Neuronal stem cell (in vitro differentiated cells): ENCODE results near the gene KLRC3.
"Not testable (repeated sequence)": the region's sequence is repeated elsewhere in the genome, so short reads cannot be mapped to it uniquely, and the experiment has no call there.

ENCODE experiments used
- DNase-seq: peaks from one replicate; pipeline ENCODE4 v3.0.0-alpha.2; 2013; ENCODE audit warnings: low spot score
- H2AFZ ChIP-seq: one replicate; pipeline ENCODE4 v1.6.1; 2013; ENCODE audit warnings: mild to moderate bottlenecking, low read length, inconsistent platforms
- H2AK5ac ChIP-seq: 2 replicates; pipeline ENCODE4 v1.6.1; 2013; ENCODE audit warnings: low read depth, mild to moderate bottlenecking, inconsistent platforms, low read length, moderate library complexity, mixed read lengths
- H2BK120ac ChIP-seq: 2 replicates; pipeline ENCODE4 v1.6.1; 2013; ENCODE audit warnings: low read depth, mild to moderate bottlenecking, inconsistent platforms, low read length, moderate library complexity, mixed read lengths
- H2BK12ac ChIP-seq: one replicate; pipeline ENCODE4 v1.6.1; 2013; ENCODE audit warnings: low read length, inconsistent platforms
- H2BK15ac ChIP-seq: 2 replicates; pipeline ENCODE4 v1.6.1; 2013; ENCODE audit warnings: mild to moderate bottlenecking, low read length, inconsistent platforms, mixed read lengths
- H2BK5ac ChIP-seq: one replicate; pipeline ENCODE4 v1.6.1; 2013; ENCODE audit warnings: inconsistent platforms, mild to moderate bottlenecking, low read length, moderate library complexity
- H3K14ac ChIP-seq: one replicate; pipeline ENCODE4 v1.6.1; 2013; ENCODE audit warnings: low read length, inconsistent platforms
- H3K18ac ChIP-seq: 2 replicates; pipeline ENCODE4 v1.6.1; 2013; ENCODE audit warnings: low read length, inconsistent platforms
- H3K23ac ChIP-seq: 2 replicates; pipeline ENCODE4 v1.6.1; 2013; ENCODE audit warnings: low read depth, mild to moderate bottlenecking, mixed read lengths, low read length, inconsistent platforms; ENCODE audit not compliant: poor library complexity
- H3K27ac ChIP-seq: replicated peaks from 3 replicates; pipeline ENCODE4 v1.5.1; 2013; ENCODE audit warnings: low read length, inconsistent platforms
- H3K27me3 ChIP-seq, 3 experiments: 2 replicates each; pipeline ENCODE4 v1.6.1; 2013; ENCODE audit warnings: low read length in 3 of 3, mild to moderate bottlenecking in 2 of 3, inconsistent platforms in 1 of 3, low read depth in 1 of 3, mixed read lengths in 1 of 3, moderate library complexity in 1 of 3; ENCODE audit not compliant: control insufficient read depth in 3 of 3, insufficient read depth in 3 of 3
- H3K36me3 ChIP-seq, 2 donors: replicated peaks in 1 of 2; 2 replicates each; pipeline ENCODE4 v1.6.1; 2013; ENCODE audit warnings: low read length in 2 of 2; ENCODE audit not compliant: control insufficient read depth in 2 of 2, insufficient read depth in 2 of 2
- H3K4ac ChIP-seq: 2 replicates; pipeline ENCODE4 v1.6.1; 2013; ENCODE audit warnings: inconsistent platforms, mild to moderate bottlenecking, low read length, moderate library complexity
- H3K4me1 ChIP-seq, 2 donors: 1 replicate in 1 of 2; 2 replicates in 1 of 2; pipeline ENCODE4 v1.6.1; 2013; ENCODE audit warnings: low read length in 2 of 2, low read depth in 1 of 2; ENCODE audit not compliant: control insufficient read depth in 2 of 2, insufficient read depth in 1 of 2
- H3K4me2 ChIP-seq: one replicate; pipeline ENCODE4 v1.6.1; 2013; ENCODE audit warnings: mild to moderate bottlenecking, low read length, inconsistent platforms; ENCODE audit not compliant: insufficient read depth, poor library complexity, severe bottlenecking
- H3K4me3 ChIP-seq, 2 donors: 2 replicates each; pipeline ENCODE4 v1.5.1; 2013; ENCODE audit warnings: low read length in 2 of 2, mild to moderate bottlenecking in 2 of 2, inconsistent platforms in 1 of 2, moderate library complexity in 1 of 2
- H3K79me1 ChIP-seq: one replicate; pipeline ENCODE4 v1.6.1; 2013; ENCODE audit warnings: low read depth, mild to moderate bottlenecking, inconsistent platforms, low read length, moderate library complexity
- H3K9ac ChIP-seq: one replicate; pipeline ENCODE4 v1.6.1; 2013; ENCODE audit warnings: mild to moderate bottlenecking, low read depth, low read length, inconsistent platforms; ENCODE audit not compliant: poor library complexity
- H3K9me3 ChIP-seq, 2 donors: replicated peaks in 1 of 2; 2 replicates each; pipeline versions ENCODE3 to v1.6.1; 2013; ENCODE audit warnings: low read length in 2 of 2, mild to moderate bottlenecking in 2 of 2, inconsistent platforms in 1 of 2, low read depth in 1 of 2, mixed read lengths in 1 of 2, moderate library complexity in 1 of 2; ENCODE audit not compliant: control insufficient read depth in 2 of 2, insufficient read depth in 1 of 2
- H4K8ac ChIP-seq: one replicate; pipeline ENCODE4 v1.6.1; 2013; ENCODE audit warnings: low read depth, mild to moderate bottlenecking, inconsistent platforms, low read length, moderate library complexity
- H4K91ac ChIP-seq: one replicate; pipeline ENCODE4 v1.6.1; 2013; ENCODE audit warnings: low read length, low read depth, mild to moderate bottlenecking, inconsistent platforms; ENCODE audit not compliant: poor library complexity
- WGBS, 2 donors: extraction: QIAGEN DNeasy Blood & Tissue Kit; methylation state at CpG; one replicate each; pipeline ENCODE4 v1.1.7; 2013; ENCODE audit warnings: missing lambda C conversion rate in 2 of 2, mixed read lengths in 1 of 2; ENCODE audit not compliant: insufficient read length in 2 of 2, insufficient replicate concordance in 1 of 2; ENCODE audit errors: extremely low coverage in 2 of 2; 5-methylcytosine and 5-hydroxymethylcytosine counted together

KLRC3 gene

DNA sequence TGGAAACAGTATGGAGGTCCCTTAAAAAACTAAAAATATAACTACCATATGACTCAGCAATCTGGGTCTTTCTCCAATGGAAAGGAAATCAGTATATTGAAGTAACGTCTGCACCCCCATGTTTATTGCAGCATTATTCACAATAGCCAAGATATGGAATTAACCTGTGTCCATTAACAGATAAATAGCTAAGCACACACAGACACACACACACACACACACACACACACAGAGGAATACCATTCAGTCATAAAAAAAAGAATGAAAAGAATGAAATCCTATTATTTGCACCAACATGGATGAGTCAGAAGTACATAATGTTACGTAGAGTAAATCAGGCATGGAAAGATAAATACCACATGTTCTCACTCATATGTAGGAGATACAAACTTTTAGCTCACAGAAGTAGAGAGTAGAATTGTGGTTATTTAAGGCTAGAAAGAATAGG is 35.2 kb downstream of the KLRC3 start:
- Histone ChIP-seq H4K91ac (no peak overlapping the region), H3K23ac (no peak overlapping the region), H3K18ac (no peak overlapping the region), H2BK120ac (no peak overlapping the region), H3K79me1 (no peaks in the 10 kb centered on the region), H3K9ac (no peak overlapping the region), H3K9me3 (no peaks in the 10 kb centered on the region), H2AFZ (no peak overlapping the region), H2BK5ac (no peak overlapping the region), H3K4me3 (no peak overlapping the region), H2BK12ac (no peak overlapping the region), H4K8ac (no peak overlapping the region), H3K36me3 (no peaks in the 10 kb centered on the region), H2BK15ac (no peak overlapping the region), H3K27ac (no peak overlapping the region), H3K4ac (no peak overlapping the region), H3K27me3 (no peaks in the 10 kb centered on the region), H3K14ac (no peak overlapping the region), H3K4me1 (no peaks in the 10 kb centered on the region), H3K4me2 (no peak overlapping the region), H2AK5ac (no peak overlapping the region)
- no peak for DNase-seq
- WGBS, 2 donors = no CpG with 5 or more reads among the region's 2 CpGs

DNA sequence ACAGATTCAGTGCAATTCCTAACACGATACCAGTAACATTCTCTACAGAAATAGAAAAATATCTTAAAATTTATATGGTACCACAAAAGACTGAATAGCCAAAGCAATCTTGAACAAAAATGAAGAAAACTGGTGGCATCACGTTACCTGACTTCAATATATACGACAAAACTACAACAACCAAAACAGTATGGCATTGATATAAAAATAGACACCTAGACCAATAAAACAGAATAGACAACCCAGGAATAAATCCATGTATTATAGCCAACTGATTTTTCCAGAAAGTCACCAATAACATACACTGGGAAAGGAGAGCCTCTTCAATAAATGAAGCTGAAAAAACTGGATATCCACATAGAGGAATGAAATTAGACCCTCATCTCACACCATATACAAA is 36.2 kb downstream of the KLRC3 start:
- DNase-seq = no peak
- WGBS, 2 donors = no CpG with 5 or more reads among the region's 3 CpGs
- H2AFZ ChIP-seq = no peak overlapping the region
- H3K14ac ChIP-seq = no peak overlapping the region
- H2BK5ac ChIP-seq = no peak overlapping the region
- no peak overlapping the region for H3K23ac ChIP-seq
- no peaks in the 10 kb centered on the region for H3K79me1 ChIP-seq
- H3K27me3 ChIP-seq = no peaks in the 10 kb centered on the region
- no peaks in the 10 kb centered on the region for H3K36me3 ChIP-seq
- H3K4ac ChIP-seq = no peak overlapping the region
- no peaks in the 10 kb centered on the region for H3K4me1 ChIP-seq
- no peak overlapping the region for H3K18ac ChIP-seq
- H2BK15ac ChIP-seq = no peak overlapping the region
- no peaks in the 10 kb centered on the region for H3K9me3 ChIP-seq
- H3K4me3 ChIP-seq = no peak overlapping the region
- H3K9ac ChIP-seq = no peak overlapping the region
- H3K4me2 ChIP-seq = no peak overlapping the region
- no peak overlapping the region for H2AK5ac ChIP-seq
- no peak overlapping the region for H3K27ac ChIP-seq
- no peak overlapping the region for H2BK120ac ChIP-seq
- no peak overlapping the region for H4K91ac ChIP-seq
- no peak overlapping the region for H2BK12ac ChIP-seq
- no peak overlapping the region for H4K8ac ChIP-seq

DNA sequence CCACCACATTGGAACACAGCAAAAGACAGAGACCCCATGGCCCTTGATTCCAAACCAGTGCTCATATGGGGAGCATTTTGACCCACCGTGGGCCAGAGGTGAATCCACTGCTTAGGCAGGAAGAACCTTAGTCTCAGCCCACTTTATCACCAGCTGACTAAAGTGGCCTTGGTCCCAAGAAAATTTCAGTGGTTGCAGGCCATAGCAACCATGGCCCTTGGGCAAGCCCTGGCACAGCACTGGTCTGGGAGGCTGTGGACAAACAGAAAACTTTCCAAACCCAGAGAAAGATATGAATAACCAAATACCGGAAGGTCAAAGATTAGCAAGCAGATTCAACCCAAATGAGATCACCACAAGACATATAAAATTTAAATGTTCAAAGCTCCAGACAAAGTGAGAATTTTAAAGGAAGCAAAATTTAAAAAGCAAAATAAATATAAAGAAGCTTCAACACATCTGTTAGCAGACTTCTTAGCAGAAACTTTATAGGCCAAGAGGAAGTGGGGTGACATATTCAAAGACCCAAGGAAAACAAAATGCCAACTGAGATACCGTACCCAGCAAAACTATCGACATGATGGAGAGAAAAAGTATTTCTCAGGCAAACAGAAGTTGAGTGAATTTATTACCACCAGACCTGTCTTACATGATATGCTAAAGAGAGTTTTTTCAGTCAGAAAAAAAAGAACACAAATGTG is 38.3 kb downstream of the KLRC3 start:
- Histone ChIP-seq H3K4me3 (no peak overlapping the region), H3K9ac (no peak overlapping the region), H2BK15ac (no peak overlapping the region), H3K27ac (no peak overlapping the region), H3K79me1 (no peaks in the 10 kb centered on the region), H2AK5ac (no peak overlapping the region), H3K4ac (no peak overlapping the region), H4K91ac (no peak overlapping the region), H4K8ac (no peak overlapping the region), H3K4me1 (no peaks in the 10 kb centered on the region), H3K23ac (no peak overlapping the region), H3K36me3 (no peaks in the 10 kb centered on the region), H2BK120ac (no peak overlapping the region), H3K9me3 (no peaks in the 10 kb centered on the region), H3K4me2 (no peak overlapping the region), H3K18ac (no peak overlapping the region), H3K14ac (no peak overlapping the region), H2AFZ (no peak overlapping the region), H3K27me3 (no peaks in the 10 kb centered on the region), H2BK5ac (no peak overlapping the region), H2BK12ac (no peak overlapping the region)
- no CpG with 5 or more reads among the region's 4 CpGs for WGBS, 2 donors
- DNase-seq = no peak

DNA sequence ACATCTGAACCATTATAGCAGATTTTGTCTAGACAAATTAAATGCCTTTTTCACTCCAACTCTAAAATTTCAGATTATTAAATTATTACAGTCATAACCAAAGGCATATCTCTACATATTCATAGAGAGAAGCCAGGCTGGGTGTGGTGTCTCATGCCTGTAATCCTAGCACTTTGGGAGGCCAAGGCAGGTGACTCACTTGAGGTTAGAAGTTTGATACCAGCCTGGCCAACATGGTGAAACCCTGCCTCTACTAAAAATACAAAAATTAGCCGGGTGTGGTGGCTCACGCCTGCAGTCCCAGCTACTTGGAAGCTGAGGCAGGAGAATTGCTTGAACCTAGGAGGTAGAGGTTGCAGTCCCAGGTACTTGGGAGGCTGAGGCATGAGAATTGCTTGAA is 41.7 kb downstream of the KLRC3 start:
- H3K27ac ChIP-seq, H2AFZ ChIP-seq, H3K9me3 ChIP-seq, H3K4me2 ChIP-seq, H3K27me3 ChIP-seq, H2BK15ac ChIP-seq, H2AK5ac ChIP-seq, H3K18ac ChIP-seq, H3K9ac ChIP-seq, H4K8ac ChIP-seq, H4K91ac ChIP-seq, H2BK120ac ChIP-seq, H3K36me3 ChIP-seq, H2BK5ac ChIP-seq, H2BK12ac ChIP-seq, H3K79me1 ChIP-seq, H3K14ac ChIP-seq, H3K23ac ChIP-seq, DNase-seq, H3K4me3 ChIP-seq, H3K4ac ChIP-seq, H3K4me1 ChIP-seq: not testable (repeated sequence)
- no CpG with 5 or more reads among the region's 2 CpGs for WGBS, 2 donors
